Caco-2 (cell line): Measurements from ENCODE around the gene ST6GALNAC5. TPM values are rescaled to one million over a fixed set of nuclear protein-coding genes. Genes with fewer than 3 reads are reported as not detected.
A peak's percentile ranks its signal among the peaks of the same experiment; 100 is the strongest.
"Not testable (repeated sequence)": the region's sequence is repeated elsewhere in the genome, so short reads cannot be mapped to it uniquely, and the experiment has no call there.

Experiments used
- Bru-seq: library from RNA; stranded (reverse); fragments of 400-500 nt; gene quantifications from one replicate; lab custom pipeline; 2021; lab: Mats Ljungman, UMichigan
- BruChase-seq, 2 experiments: library from RNA; stranded (reverse); fragments of 400-500 nt; gene quantifications; one replicate each; lab custom pipeline; 2021; lab: Mats Ljungman, UMichigan
- BruUV-seq: library from RNA; stranded (reverse); fragments of 400-500 nt; replicated peaks from 2 replicates; lab custom pipeline; 2021; lab: Mats Ljungman, UMichigan
- CTCF ChIA-PET: fragments of 300-600 bp; sonication (Branson Sonifier 250); formaldehyde crosslinking; loops from one replicate; lab custom pipeline; 2022; ENCODE audit warnings: antibody characterized with exemption; lab: Charles Lee
- POLR2A ChIA-PET: fragments of 300-600 bp; sonication (Branson Sonifier 250); formaldehyde crosslinking; loops from one replicate; lab custom pipeline; 2022; ENCODE audit warnings: antibody characterized with exemption; lab: Charles Lee
- DNase-seq, 2 experiments: peaks; one replicate each; pipeline versions ENCODE4 v3.0.0 to v3.0.0-alpha.2; 2020 to 2022
- H3K27me3 ChIP-seq: replicated peaks from 2 replicates; pipeline ENCODE4 v1.6.0; 2011; ENCODE audit warnings: low read length; ENCODE audit not compliant: control insufficient read depth, insufficient read depth
- H3K36me3 ChIP-seq: 2 replicates; pipeline ENCODE4 v1.5.1; 2011; ENCODE audit warnings: low read length; ENCODE audit not compliant: control insufficient read depth, insufficient read depth
- H3K4me1 ChIP-seq: fragments of 250-450 bp; sonication (Bioruptor Pico); 2 replicates; pipeline ENCODE4 v1.5.1; 2020; ENCODE audit warnings: mild to moderate bottlenecking
- H3K4me3 ChIP-seq: 2 replicates; pipeline ENCODE4 v1.5.1; 2011; ENCODE audit warnings: low read depth, mild to moderate bottlenecking, control low read depth, low read length
- H3K9me3 ChIP-seq: fragments of 250-450 bp; sonication (Bioruptor Pico); 2 replicates; pipeline ENCODE4 v1.5.1; 2020; ENCODE audit warnings: mild to moderate bottlenecking, moderate library complexity
- H3K27ac Mint-ChIP-seq: one replicate; pipeline ENCODE4 v1.8.0; 2022; ENCODE audit warnings: mixed read lengths; ENCODE audit not compliant: unreplicated experiment
- H3K27me3 Mint-ChIP-seq: one replicate; pipeline ENCODE4 v1.8.0; 2022; ENCODE audit warnings: mixed read lengths; ENCODE audit not compliant: insufficient read depth, unreplicated experiment
- H3K36me3 Mint-ChIP-seq: one replicate; pipeline ENCODE4 v1.8.0; 2022; ENCODE audit warnings: mild to moderate bottlenecking, mixed read lengths; ENCODE audit not compliant: insufficient read depth, unreplicated experiment
- H3K4me1 Mint-ChIP-seq: one replicate; pipeline ENCODE4 v1.8.0; 2022; ENCODE audit warnings: low read depth, mixed read lengths; ENCODE audit not compliant: unreplicated experiment
- H3K4me3 Mint-ChIP-seq: one replicate; pipeline ENCODE4 v1.8.0; 2022; ENCODE audit warnings: mild to moderate bottlenecking, moderate library complexity, mixed read lengths; ENCODE audit not compliant: unreplicated experiment
- H3K9me3 Mint-ChIP-seq: one replicate; pipeline ENCODE4 v1.8.0; 2022; ENCODE audit warnings: mixed read lengths; ENCODE audit not compliant: unreplicated experiment
- intact Hi-C: fragments of 100-400 bp; cut with micrococcal nuclease; formaldehyde crosslinking; loops from one replicate; pipeline ENCODE4 v1.10.0; 2022; ENCODE audit not compliant: unreplicated experiment
- long read RNA-seq: library from polyadenylated mRNA; stranded (forward); transcript quantifications from one replicate; pipeline ENCODE4 v2.0.0, GENCODE V29; 2022
- total RNA-seq: library from RNA; stranded (reverse); gene quantifications from 2 replicates; pipeline ENCODE4 v1.2.3, GENCODE V29; 2022
- TF ChIP-seq, protein P1 (sequence below), 2 experiments: fragments of 200-600 bp in 1 of 2; IDR thresholded peaks; 1 replicate in 1 of 2; 2 replicates in 1 of 2; pipeline versions ENCODE4 v1.5.1 to v1.8.0; 2011 to 2022; ENCODE audit warnings: antibody characterized with exemption in 1 of 2, control low read depth in 1 of 2, inconsistent platforms in 1 of 2, low read depth in 1 of 2, low read length in 1 of 2, mild to moderate bottlenecking in 1 of 2, moderate library complexity in 1 of 2; ENCODE audit not compliant: insufficient read depth in 1 of 2, severe bottlenecking in 1 of 2, unreplicated experiment in 1 of 2

The ST6GALNAC5 gene
- total RNA-seq (0.09 and 0.14 TPM in 2 replicates), Bru-seq, nascent RNA (percentile 18 among the genes with signal in this experiment), BruChase-seq, experiment 1, labeled RNA remaining after a 2-hour chase (percentile 14 among the genes with signal in this experiment), BruChase-seq, experiment 2, labeled RNA remaining after a 6-hour chase (percentile 10 among the genes with signal in this experiment)
- long read RNA-seq = 0 reads

DNA sequence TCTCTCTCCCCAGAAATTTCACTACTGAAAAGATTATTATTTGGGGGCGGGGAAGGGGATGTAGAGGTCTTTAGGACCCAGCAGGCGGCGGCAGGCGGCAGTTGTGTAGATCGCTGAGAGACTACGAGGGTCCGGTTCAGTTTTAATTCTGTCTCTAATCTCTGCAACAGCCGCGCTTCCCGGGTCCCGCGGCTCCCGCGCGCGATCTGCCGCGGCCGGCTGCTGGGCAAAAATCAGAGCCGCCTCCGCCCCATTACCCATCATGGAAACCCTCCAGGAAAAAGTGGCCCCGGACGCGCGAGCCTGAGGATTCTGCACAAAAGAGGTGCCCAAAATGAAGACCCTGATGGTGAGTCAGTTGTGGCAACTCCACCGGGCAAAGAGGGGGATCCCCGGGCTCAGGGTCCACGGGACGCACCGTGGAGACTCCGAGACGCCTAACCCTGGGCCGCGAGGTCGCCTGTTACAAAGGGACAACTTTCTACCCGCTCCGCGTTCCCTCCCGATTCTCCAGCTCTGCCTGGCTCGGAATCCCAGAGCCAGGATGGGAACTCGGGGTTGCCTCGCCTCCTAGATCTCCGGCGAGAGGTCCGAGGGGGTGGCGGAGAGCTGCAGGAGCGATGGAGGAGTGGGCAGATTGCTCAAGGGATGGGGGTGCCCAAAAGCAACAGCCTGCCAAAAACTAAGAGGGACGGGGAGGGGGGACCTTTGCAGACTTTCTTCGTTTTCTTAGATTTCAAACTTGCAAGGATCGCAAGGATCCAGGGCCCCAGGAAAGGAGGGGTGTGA, at the start of gene ST6GALNAC5:
TSS of gene ST6GALNAC5 (plus strand) at position 139 of the 789 bp plus-strand sequence.
- no peak for DNase-seq
- intact Hi-C loops = no loop called here
- H3K9me3 Mint-ChIP-seq = no peaks in the 10 kb centered on the region
- TF ChIP-seq, protein P1, sequence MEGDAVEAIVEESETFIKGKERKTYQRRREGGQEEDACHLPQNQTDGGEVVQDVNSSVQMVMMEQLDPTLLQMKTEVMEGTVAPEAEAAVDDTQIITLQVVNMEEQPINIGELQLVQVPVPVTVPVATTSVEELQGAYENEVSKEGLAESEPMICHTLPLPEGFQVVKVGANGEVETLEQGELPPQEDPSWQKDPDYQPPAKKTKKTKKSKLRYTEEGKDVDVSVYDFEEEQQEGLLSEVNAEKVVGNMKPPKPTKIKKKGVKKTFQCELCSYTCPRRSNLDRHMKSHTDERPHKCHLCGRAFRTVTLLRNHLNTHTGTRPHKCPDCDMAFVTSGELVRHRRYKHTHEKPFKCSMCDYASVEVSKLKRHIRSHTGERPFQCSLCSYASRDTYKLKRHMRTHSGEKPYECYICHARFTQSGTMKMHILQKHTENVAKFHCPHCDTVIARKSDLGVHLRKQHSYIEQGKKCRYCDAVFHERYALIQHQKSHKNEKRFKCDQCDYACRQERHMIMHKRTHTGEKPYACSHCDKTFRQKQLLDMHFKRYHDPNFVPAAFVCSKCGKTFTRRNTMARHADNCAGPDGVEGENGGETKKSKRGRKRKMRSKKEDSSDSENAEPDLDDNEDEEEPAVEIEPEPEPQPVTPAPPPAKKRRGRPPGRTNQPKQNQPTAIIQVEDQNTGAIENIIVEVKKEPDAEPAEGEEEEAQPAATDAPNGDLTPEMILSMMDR (IDR thresholded peaks at IDR 0.05; ENCODE audit: insufficient read depth in 1 of 2, low read depth in 1 of 2, low read length in 1 of 2, severe bottlenecking in 1 of 2, unreplicated experiment in 1 of 2) = no peak
- no peak within 1 kb of the TSS for H3K4me3 ChIP-seq
- no peaks in the 10 kb centered on the region for H3K36me3 ChIP-seq
- POLR2A ChIA-PET = no interaction called here
- no peaks in the 10 kb centered on the region for H3K4me1 Mint-ChIP-seq
- BruUV-seq = no TSS peak
- H3K4me1 ChIP-seq = no peaks in the 10 kb centered on the region
- no peak within 1 kb of the TSS for H3K4me3 Mint-ChIP-seq
- H3K27ac Mint-ChIP-seq = no peak within 1 kb of the TSS
- H3K9me3 ChIP-seq = no peaks in the 10 kb centered on the region
- H3K36me3 Mint-ChIP-seq = no peaks in the 10 kb centered on the region
- no peaks in the 10 kb centered on the region for H3K27me3 ChIP-seq
- peaks cover 15% of the 10 kb centered on the region for H3K27me3 Mint-ChIP-seq
- CTCF ChIA-PET = no interaction called here

DNA sequence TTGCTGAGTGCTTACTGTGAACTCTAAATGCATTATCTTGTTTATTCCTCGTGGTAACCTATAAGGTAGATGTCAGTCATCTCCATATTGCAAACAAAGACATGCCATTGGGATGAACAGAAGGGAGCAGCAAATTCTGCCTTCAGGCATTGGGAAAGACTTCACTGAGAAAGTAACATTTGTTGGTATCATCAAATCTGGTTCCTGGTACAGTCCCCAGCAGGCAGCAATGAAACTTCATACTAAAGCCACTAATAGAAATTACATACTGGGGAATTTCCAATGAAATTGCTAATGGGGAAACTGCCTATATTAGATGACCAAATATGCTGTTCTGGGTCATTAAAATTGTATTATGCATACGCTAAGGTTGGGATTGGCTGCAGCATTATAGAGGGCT, 47.3 kb upstream of the ST6GALNAC5 start:
- ChIA-PET CTCF (no interaction called here), POLR2A (no interaction called here)
- intact Hi-C loops = no loop called here
- no peaks in the 10 kb centered on the region for H3K4me1 Mint-ChIP-seq
- peaks cover 11% of the 10 kb centered on the region for H3K27me3 Mint-ChIP-seq
- Histone ChIP-seq H3K36me3 (no peaks in the 10 kb centered on the region), H3K4me1 (no peaks in the 10 kb centered on the region), H3K4me3 (no peak overlapping the region), H3K27me3 (no peaks in the 10 kb centered on the region), H3K9me3 (no peaks in the 10 kb centered on the region)
- no peak overlapping the region for H3K27ac Mint-ChIP-seq
- no peak for DNase-seq
- BruUV-seq = no TSS peak
- no peaks in the 10 kb centered on the region for H3K36me3 Mint-ChIP-seq
- TF ChIP-seq, protein P1 (IDR thresholded peaks at IDR 0.05; ENCODE audit: insufficient read depth in 1 of 2, low read depth in 1 of 2, low read length in 1 of 2, severe bottlenecking in 1 of 2, unreplicated experiment in 1 of 2) = no peak
- no peaks in the 10 kb centered on the region for H3K9me3 Mint-ChIP-seq
- no peak overlapping the region for H3K4me3 Mint-ChIP-seq

DNA sequence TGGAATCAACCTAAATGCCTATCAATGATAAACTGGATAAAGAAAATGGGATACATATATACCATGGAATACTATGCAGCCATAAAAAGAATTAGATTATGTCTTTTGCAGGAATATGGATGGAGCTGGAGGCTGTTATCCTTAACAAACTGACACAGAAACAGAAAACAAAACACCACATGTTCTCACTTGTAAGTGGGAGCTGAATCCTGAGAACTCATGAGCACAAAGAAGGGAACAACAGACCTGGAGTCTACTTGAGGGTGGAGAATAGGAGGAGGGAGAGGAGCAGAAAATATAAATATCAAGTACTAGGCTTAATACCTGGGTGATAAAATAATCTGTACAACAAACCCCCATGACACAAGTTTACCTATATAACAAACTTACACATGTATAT, 44.3 kb upstream of the ST6GALNAC5 start:
- H3K4me1 ChIP-seq, H3K4me1 Mint-ChIP-seq, BruUV-seq, DNase-seq, H3K4me3 ChIP-seq, H3K9me3 Mint-ChIP-seq, intact Hi-C loops, H3K36me3 Mint-ChIP-seq, H3K27ac Mint-ChIP-seq, H3K4me3 Mint-ChIP-seq, H3K9me3 ChIP-seq, H3K36me3 ChIP-seq, POLR2A ChIA-PET, CTCF ChIA-PET, H3K27me3 ChIP-seq: not testable (repeated sequence)
- peaks cover 11% of the 10 kb centered on the region for H3K27me3 Mint-ChIP-seq
